Measurements from ENCODE around the gene HOXA5.

HOXA5 gene

DNA sequence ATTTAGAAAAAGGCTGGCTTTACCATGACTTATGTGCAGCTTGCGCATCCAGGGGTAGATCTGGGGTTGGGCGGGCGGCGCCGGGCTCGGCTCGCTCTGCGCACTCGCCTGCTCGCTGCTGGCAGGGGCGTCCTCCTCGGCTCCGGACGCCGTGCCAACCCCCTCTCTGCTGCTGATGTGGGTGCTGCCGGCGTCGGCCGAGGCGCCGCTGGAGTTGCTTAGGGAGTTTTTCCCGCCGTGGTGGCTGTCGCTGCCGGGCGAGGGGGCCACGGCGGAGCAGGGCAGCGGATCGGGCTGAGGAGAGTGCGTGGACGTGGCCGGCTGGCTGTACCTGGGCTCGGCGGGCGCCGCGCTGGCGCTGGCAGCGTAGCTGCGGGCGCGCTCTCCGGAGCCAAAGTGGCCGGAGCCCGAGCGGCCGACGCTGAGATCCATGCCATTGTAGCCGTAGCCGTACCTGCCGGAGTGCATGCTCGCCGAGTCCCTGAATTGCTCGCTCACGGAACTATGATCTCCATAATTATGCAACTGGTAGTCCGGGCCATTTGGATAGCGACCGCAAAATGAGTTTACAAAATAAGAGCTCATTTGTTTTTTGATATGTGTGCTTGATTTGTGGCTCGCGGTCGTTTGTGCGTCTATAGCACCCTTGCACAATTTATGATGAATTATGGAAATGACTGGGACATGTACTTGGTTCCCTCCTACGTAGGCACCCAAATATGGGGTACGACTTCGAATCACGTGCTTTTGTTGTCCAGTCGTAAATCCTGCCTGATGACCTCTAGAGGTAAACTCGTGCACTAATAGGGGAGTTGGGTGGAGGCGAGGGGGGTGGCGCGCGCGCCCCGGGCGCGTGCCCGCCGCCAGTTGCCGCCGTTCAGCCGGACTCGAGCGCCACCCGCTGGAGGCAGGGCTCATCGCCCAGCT, at the start of gene HOXA5:
HOXA5 (minus strand) TSS at position 659 of the 927 bp plus-strand sequence; CDS start at position 585, 74 bp downstream.
- DNase-seq (ENCODE audit: low read depth): no peak

DNA sequence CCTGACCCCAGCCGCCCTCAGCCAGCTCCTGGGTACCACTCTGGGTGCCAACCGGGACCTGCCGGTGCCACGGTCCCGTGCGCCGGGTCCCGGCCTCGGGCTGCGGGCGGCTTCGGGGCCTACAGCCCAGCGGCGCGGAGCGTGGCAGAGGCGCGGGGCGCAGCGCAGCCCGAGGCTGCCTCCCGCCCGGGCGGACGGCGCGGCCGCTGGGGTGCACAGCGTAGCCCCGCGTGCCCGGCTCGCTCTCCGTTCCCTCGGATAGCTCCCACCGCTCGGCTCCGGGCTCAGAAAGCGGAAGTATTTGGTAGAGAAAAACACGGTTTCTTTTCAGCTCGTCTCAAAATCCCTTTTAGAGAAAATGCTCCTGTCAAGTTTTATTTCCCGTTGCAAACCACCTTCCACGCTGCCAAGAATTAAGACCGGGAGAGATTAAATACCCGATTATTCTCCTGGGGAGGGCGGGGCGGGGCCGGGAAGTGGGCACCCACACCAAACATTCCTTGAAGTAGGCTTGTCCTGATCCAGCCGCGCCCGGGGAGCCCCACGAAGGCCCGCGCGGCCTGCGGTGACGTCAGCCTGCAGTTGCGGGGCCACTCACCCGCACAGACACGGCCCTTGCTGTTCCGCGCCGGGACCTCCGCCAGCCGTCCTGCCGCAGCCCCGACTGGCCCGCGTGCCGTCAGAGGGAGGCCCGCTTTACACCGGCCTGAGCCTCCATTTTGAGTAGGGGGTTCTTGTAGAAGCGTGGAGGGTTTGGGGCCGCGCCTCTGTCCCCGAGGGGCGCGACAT, 49.3 kb upstream of the HOXA5 start:
- no peak for DNase-seq (ENCODE audit: low read depth)

DNA sequence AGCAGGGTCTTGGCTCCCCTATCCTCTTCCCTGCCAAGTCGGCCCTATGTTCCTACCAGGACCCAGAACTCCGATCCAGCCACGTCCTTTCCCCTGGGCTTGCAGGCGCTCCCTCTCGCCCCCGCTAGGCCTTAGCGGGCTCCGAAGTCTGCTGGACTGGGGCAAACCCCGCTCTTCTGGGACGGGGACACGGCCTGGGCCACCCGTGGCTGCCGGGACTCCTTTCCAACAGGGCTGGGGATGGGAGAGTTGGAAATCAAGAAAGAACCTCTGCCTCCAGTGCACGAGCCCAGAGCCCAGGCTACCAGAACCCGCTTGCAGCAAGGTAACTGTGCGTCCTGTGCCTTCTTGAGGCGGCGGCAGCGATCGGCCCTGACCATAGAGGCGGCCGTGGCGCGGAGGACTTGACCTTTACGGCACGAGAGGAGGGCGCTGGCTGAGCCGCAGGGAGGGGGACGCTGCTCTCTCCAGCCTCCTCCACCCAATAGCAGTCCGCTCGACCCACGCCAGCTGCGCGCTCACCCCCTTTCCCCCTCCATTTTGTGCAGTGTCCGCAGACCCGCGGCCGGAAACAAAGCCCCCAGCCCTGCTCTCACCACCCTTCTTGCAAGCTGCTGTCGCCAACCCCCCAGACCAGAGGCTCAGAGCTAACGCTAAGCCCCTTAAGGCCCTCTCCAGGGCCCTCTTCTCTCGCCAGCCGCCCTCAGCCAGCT, 48.5 kb upstream of the HOXA5 start:
- no peak for DNase-seq (ENCODE audit: low read depth)

DNA sequence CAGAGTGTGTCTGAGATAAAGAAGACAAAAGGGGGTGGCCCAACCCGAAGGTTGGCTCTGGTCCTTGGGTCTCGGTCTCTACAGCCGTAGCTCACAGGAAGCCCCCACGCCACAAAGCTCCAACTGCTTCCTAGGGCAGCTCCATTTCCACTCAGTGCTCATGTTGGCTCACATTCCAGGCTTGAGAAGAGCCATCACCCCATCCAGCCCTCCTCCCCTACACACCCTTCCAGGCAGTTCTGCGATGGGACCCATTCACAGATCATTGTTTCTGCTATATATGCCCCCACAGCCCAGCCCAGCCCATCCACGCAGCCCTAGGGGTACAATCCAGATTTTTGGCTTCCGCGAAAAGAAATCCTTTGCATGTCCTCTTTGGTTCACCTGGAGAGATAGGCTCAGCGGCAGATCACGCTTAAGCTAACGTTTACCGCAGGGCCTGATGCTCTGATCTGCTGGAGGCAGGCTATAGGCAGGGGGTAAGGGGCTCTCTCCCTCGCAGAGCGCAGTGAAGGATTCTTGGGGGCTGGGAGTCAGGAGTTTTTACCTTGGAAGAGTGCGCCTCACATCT, 47.8 kb upstream of the HOXA5 start:
- no peak for DNase-seq (ENCODE audit: low read depth)

DNA sequence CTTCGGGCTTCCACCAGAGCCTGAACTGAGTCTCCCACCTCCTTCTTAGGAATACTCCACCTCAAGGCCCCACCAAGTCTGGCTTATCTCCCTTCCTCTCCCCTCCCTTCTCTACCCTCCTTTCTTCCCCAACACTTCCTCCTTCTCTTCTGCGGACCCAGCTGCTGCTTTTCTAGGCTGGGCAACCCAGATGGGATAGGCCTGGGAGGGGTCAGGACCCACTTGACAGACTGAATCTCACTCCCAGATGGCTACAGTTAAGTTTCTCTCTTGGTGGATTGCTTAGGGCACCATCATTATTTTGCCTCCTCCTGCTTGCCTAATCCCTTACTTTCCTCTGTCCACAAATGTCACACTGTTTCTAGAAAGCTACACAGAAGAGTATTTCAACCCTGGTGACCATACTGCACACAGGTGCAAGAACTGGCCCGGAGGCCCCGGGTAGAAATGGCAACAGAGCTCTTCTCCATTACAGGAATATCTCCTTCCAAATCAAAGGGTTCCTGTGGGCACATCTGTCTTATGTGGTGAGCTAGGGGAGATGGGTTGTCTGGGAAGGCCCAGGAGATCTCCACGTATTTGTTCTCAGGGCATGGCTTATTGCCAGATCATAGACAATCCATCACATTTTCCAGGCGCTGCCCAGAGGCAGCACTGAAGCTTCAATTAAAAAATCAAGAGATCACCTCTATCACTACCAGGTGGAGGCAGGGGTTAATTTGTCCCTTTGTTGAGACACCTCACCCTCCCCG, 46.7 kb upstream of the HOXA5 start:
- no peak for DNase-seq (ENCODE audit: low read depth)

DNA sequence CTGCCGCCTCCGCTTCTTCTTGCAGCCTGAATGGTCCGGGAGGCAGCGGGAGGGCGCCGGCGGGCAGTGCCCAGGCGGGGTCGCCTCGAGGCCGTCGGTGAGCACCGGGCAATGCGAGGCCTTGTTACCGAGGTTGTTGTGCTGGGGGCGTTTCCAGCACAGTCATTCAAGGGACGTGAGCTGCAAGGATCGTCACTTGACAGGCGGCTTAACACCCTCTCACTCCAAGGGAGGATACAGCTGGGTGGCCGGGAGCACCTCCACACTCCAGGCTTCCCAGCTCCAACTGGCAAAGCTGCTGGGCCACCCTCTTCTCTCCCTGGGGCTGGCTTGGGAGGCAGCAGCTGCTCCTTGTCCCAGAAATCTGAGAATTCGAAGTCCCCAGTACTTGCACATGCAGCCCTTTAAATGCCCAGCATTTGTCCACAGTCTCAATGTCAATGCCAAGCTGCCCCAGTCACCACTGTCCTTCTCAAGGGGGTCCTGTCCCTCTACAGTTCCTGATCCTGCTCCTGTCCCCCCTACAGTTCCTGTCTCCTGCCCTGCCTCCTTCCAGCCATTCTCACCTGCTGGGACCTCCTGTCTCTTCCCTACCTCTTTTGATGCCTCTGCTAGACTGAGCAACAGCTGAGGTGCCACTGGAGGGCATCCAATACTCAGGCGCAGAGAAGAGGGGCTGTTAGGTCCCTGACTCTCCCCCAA, 46.0 kb upstream of the HOXA5 start:
- DNase-seq (ENCODE audit: low read depth): no peak

DNA sequence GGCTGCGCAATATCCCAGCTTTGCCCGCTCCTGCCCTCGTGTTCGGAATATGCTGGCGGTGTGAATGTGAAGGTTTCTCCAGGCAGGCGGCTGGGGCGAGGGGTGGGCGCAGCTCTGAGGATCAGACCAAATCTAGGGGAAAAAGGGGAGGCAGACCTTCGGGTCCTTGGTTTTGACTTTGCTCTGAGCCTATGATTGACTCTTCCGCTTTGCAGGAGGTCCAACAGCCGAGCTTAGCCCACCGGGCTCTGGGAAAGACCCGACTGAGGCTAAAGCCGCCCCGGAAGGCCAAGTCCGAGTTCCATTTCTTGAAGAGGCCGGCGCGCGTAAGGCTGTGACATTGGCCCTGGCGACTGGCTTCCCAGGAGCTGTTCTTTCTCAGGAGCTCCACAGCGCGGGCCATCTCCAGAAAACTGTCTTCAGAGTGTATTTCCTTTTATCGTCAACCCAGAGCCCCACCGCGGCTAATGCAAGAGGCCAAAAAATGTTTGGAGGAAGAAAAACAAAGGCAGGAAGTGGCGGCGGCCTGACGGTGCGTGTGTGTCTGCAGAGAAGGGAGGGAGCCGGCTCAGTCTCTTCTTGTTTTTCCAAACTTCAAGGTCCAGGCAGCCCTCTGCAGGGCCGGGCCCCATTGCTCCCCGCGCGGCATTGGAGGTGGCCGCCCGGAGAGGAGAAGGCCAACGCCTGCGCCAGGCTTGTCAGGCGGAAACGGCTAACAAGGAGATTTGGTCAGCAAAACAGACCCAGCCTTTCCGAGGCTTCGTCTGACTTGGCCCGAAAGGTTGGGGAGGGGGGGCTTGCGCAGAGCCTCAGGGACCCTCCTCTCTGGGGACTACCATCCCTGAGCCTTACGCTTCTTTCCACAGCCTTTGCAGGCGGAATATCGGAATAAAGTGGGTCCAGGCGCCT, 45.2 kb upstream of the HOXA5 start:
- DNase-seq (ENCODE audit: low read depth): no peak

DNA sequence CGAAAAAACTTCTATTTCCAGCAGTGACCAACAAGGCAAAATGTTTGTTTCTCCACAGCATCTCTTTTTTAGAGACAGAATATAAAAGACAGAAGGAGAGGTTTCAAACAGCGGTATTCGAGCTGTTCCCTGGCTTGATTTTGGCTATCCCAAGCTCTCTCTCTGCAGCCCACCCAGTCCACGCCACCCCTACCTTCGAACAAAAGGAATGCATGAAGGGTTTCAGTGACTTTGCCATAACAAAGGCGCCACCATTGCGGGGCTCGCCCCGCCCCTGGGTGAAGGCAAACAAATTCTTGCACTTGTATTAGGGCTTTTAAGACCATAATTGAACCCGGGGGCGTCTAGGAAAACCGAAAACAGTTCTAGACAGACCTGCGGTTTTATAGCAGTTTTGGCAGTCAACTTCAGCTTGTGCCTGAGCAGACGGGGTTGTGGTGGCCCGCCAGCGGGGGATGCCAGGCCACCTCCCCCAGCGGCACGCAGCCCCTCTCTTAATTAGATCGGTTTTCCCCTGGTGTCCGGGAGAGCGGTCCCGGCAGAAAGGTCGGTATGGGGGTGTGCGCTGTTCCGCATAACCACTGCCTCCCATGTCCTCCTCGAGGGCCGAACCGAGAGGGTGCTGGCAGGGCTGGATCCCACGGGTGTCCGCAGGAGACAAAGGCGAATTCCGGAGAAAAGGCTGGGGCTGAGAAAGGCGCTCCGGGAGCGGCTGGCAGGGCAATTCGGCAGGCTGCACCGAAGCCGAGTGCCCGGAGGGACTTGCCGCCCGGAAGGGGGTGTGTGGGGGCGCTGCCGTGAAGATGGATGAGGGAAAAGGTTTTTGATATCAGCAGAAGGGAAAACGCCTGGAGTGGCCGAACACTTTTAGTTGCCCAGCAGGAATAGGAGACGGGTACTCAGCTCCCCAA, 44.2 kb upstream of the HOXA5 start:
- DNase-seq (ENCODE audit: low read depth): no peak

DNA sequence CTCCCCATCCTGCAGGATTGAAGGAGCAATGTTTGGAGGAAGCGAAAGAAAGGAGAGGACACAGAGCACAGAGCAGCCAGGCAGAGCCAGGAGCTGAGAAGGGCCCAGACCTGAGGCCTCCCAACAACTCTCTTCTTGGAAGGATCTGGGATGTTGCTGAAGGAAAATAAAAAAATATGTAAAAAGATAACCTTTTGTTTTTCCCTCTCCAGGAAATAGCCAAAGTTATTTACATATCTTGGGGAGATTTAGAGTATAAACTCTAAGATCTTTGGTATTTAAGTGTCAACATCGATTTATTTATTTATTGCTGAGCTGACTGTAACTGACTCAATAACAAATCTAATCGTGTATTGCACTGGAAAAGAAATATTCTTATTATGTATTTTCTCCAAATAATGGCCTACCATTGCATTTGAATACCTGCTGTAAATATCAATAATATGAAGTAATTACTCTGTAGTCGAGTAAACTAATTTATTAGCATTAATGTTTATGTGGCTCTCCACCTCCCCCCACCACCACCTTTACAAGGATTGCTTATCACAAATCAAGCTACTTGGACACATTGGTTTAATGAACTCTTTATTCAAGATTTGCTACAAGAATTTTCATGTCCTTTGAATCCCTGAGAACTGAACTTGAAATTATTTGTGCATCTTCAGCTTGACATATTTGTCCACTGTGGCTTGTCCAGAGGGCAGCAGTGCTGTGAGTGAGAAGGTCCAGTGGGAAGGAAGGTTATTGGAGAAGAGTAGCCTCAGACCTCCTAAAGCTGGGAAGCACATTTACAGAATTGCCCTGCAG, 43.4 kb upstream of the HOXA5 start:
- no peak for DNase-seq (ENCODE audit: low read depth)

DNA sequence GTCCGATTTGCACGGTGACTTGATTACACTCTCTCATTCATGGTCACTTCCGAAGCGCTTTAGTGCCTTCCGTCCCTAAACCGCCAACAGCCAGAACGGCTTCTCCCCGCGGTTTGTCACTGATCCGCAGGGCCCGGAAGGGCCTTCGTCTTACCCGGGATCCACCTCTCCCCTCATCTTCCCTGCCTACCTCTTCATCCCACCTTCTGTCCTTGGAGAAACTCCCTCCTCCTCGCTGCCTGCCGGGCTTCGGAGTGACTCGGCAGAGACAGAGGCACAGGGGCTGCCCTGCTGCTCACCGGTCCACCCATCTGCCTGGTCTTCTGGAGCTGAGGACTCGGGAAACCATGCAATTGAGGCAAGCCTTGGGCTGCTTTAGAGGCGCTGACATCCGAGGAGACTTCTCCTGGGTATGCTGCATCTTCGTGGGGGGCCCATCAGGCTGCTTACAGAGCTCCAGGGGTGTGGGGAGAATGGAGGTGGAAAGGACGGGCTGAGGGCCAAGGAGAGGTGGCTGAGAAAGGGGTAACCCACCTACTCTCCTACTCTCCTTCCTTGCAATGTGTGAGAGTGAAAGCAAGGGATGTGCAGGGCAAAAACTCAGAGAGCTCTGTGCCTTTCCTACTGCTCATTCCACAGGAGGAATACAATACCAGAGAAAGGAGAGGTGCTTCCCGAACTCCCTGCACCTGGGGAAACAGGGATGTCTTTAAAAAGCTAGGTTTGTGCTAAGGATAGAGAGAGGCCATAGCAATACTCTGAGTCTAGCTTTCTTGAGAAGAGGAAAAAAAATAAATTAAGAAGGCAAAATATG, 42.6 kb upstream of the HOXA5 start:
- no peak for DNase-seq (ENCODE audit: low read depth)

DNA sequence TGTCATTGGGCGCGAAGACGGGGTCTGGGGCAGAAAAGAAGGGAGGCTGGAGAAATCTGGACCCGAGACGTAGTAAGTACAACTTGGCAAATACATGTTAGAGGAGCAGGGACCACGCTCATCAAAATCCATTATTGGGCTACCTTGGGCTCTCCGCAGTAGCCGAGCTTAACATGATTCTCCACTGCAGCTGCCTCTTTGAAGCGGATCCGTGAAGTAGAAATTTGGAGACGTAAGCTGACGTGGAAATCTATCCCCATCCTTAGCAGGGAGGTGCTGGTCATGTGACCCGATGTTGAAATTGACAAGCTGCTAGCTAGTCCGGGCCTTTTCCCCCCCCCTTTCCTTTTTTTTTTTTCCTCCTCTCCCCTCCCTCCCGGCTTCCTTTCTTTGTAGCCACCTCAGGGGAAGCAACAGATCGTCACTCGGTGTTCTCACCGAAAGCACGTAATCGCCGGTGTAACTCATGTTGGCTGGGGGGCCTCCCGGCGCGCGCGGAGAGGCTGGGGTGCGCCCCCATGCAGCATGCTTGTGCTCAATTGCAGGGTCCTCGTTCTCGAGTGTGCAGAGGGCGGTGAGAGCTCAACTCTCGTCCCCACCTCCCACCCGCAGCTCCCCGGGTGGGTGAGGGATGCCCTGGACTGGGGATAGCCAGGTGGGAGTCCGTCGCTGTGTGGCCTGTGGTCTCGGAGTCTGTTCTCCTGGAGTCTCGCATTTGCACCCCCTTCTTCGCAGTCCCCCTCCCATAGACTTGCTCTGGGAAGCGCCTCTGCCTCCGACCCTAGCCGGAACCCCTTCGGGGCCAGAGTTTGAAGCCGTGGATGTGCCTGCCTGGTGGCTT, 41.8 kb upstream of the HOXA5 start, which contains the start of gene HOXA11:
HOXA11 (minus strand) TSS at position 220 of the 841 bp plus-strand sequence; CDS start at position 132, 88 bp downstream.
- DNase-seq (ENCODE audit: low read depth): no peak

DNA sequence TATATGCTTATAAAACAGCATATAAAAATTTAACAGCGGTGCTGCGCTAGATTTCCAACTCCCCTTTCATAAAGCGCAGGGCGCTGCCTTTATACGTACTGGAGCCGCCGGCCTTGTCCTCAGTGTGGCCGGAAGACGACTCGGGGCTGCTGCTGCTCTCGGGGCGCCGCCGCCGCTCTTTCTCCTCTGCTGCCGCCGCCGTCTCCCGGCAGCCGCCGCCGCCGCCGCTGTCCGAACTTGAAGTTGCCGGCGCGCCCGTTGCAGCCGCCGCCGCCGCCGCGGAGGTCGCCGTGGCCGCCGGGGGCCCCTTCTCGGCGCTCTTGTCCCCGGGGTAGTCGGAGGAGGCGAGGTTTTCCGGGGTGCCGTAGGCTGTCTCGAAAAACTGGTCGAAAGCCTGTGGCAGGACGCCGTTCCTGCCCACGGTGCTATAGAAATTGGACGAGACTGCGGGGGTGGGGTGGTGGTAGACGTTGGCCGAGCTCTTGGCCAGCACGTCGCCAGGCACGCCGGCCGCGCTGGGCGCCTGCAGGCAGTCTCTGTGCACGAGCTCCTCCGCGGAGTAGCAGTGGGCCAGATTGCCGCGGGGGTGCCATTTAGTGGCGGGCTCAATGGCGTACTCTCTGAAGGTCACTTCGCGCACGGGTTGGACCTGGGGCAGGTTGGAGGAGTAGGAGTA, 41.0 kb upstream of the HOXA5 start:
- no peak for DNase-seq (ENCODE audit: low read depth)

DNA sequence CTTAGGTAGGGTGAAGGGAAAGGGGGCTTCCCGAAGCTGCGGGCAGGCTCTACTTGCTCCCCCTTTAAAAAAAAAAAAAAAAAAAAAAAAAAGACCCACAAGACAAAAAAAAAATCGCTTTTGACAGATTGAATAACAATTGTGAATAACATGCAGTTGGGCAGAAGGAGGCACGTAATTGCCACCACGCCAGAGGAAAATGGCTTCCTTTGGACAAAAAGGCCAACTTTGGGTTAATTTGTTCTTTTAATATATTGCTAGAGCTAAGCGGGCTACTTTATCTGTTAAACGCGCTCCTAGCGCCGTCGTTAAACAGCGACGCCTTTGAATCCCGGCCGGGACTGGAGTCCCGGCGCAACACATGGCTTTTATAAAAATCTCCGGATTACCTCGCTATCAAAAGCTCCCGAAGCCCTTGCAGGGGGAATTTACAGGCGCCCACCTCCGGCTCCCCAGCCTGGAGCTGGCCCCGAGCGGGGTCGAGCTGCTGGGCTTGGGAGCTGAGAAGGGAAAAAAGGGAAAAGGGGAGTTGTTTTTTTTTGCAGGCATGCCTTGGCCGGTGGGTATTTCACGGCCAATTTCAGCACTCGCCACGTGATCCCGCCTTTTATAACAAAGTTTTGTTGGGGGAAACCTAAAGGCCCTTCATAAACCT, 40.3 kb upstream of the HOXA5 start:
- no peak for DNase-seq (ENCODE audit: low read depth)

DNA sequence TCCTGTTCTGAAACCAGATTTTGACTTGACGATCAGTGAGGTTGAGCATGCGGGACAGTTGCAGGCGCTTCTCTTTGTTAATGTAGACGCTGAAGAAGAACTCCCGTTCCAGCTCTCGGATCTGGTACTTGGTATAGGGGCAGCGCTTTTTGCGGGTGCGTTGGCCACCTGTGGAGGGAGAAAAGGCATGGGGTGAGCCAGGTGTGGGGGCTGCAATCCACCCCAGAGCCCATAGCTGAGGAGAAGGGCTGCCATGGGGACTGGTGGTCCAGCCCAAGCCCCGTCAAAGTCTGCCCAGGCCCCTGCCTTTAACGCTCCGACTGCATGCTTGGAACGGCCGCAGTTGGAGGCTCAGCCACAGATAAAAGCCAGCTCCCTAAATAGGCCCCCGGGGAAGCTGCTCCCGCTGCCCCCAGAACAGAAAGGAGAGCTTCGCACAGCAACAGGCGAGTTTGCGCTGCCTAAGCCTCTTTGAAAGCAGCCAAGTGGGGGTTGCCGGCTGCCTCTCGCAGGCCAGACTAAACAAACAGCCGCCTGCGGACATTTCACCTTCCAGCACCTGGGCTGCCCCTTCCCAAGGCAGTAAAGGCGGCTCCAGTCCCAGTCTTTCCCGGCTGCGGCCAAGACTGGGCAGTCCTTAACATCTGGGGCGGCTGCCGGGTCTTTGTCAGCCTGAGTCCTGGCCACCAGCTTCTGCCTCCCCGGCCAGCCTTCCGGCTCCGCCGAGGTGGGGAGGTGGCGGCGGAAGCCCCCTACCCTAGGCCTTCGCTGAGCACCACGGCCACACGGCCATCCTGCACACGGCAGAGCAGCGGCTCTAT, 39.6 kb upstream of the HOXA5 start:
- DNase-seq (ENCODE audit: low read depth): no peak
